ENCODE results near the gene REXO4. TPM values are rescaled to one million over a fixed set of nuclear protein-coding genes. Genes with fewer than 3 reads are reported as not detected.

Gene REXO4
- total and polyA plus RNA-seq, 2 of the 8 experiments (the other 6 are each of a cell fraction or from before 2014, with no cell fraction given) = 19.1 to 38.3 TPM

DNA sequence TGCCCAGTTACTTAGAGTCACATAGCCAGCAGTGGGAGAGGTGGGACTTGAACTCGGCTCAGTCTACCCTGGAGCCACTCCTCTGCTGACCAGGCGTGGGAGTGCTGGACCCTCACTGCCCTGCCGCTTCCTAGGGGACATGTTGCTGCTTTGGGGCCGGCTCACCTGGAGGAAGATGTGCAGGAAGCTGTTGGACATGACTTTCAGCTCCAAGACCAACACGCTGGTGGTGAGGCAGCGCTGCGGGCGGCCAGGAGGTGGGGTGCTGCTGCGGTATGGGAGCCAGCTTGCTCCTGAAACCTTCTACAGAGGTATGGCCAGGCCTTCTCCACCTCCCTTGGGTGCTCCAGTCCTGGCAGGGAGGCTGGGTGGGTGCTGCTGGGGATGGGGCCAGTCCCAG lies 38.6 kb upstream of the REXO4 start:
- Histone ChIP-seq H3K4ac (replicated peaks; ENCODE audit: insufficient read length, low read depth, low read length) (no peak overlapping the region), H3K23ac (ENCODE audit: insufficient read length) (no peak overlapping the region), H2AFZ (ENCODE audit: low read length) (no peak overlapping the region), H4K91ac (replicated peaks; ENCODE audit: insufficient read length, low read length) (peak overlapping the region; percentile 68), H3K36me3 (ENCODE audit: control insufficient read depth in 2 of 4, insufficient read depth in 4 of 4, low read length in 3 of 4) (no peaks in the 10 kb centered on the region), H3K4me1 (replicated peaks in 1 of 4; ENCODE audit: control insufficient read depth in 3 of 4, insufficient read depth in 4 of 4, low read length in 3 of 4) (peaks cover 2 to 13% (median 11%) of the 10 kb centered on the region in 4 experiments), H2BK15ac (ENCODE audit: low read length) (0 out of 2 replicates have a peak overlapping the region, but pooled peaks have one; percentile 61), H4K8ac (ENCODE audit: extremely low read depth, insufficient read depth, low read length) (no peak overlapping the region; the same call in 1 of the 2 replicates), H3K56ac (replicated peaks; ENCODE audit: insufficient read length, low read depth, low read length) (no peak overlapping the region), H3K18ac (ENCODE audit: extremely low read depth, low read length) (no peak overlapping the region), H2BK120ac (replicated peaks; ENCODE audit: low read depth, low read length) (no peak overlapping the region), H3K79me1 (ENCODE audit: low read depth, low read length) (peaks cover 4% of the 10 kb centered on the region; the same call in 1 of the 2 replicates), H3K79me2 (ENCODE audit: control insufficient read depth in 1 of 2, insufficient read depth in 2 of 2, low read length in 2 of 2) (peaks cover 0 to 7% of the 10 kb centered on the region in 2 experiments; a peak in 2 of 4 replicates), H2AK5ac (ENCODE audit: low read depth, low read length) (no peak overlapping the region), H4K20me1 (replicated peaks in 1 of 2; ENCODE audit: control insufficient read depth in 1 of 2, insufficient read depth in 2 of 2, low read length in 2 of 2) (peaks cover 0 to 2% of the 10 kb centered on the region in 2 experiments), H2BK5ac (ENCODE audit: low read depth, low read length) (0 out of 2 replicates have a peak overlapping the region, but pooled peaks have one; percentile 9), H3K14ac (ENCODE audit: insufficient read length) (no peak overlapping the region), H3K4me3 (ENCODE audit: extremely low read depth in 1 of 4, insufficient read depth in 2 of 4, low read depth in 3 of 4, low read length in 4 of 4) (no peak overlapping the region), H3K9ac (replicated peaks in 1 of 4; ENCODE audit: extremely low read depth in 1 of 4, low read depth in 3 of 4, low read length in 3 of 4) (no peak overlapping the region), H3K27ac (ENCODE audit: low read depth, low read length) (no peak overlapping the region), H3K23me2 (ENCODE audit: low read depth, low read length) (peaks cover 7% of the 10 kb centered on the region; the same call in 1 of the 2 replicates), H3K9me3 (ENCODE audit: insufficient read depth in 2 of 2, low read depth in 1 of 2, low read length in 1 of 2) (no peaks in the 10 kb centered on the region), H4K5ac (ENCODE audit: insufficient read length, low read depth, low read length) (no peak overlapping the region), H3K27me3 (replicated peaks in 1 of 4; ENCODE audit: control insufficient read depth in 3 of 4, extremely low read depth in 1 of 4, insufficient read depth in 3 of 4, low read length in 3 of 4) (no peaks in the 10 kb centered on the region; a peak in 2 of 7 replicates), H2BK12ac (ENCODE audit: low read depth, low read length) (peak overlapping the region; percentile 68; the same call in 1 of the 2 replicates), H3K4me2 (ENCODE audit: insufficient read depth in 1 of 2, low read depth in 2 of 2, low read length in 2 of 2) (no peak overlapping the region), H2BK20ac (ENCODE audit: low read length) (no peak overlapping the region)
- 84% methylated on average over 9 of the region's 9 CpGs; no CpG with 5 or more reads in 1 of the 2 experiments for WGBS, 2 experiments (ENCODE audit: extremely low coverage in 1 of 2, insufficient coverage in 1 of 2, insufficient read length in 1 of 2, insufficient replicate concordance in 2 of 2, low coverage in 1 of 2, low lambda C conversion rate in 2 of 2, missing lambda C conversion rate in 1 of 2)
- DNase-seq (ENCODE audit: low read depth in 1 of 2, low spot score in 2 of 2) (no peak), FAIRE-seq (no peak)
- ChIA-PET CTCF (ENCODE audit: partially characterized antibody) (interaction anchor here (0.6 to 6.9 kb wide), 13 partner anchors 9 to 270 kb away, joined by 3 to 64 read pairs (median 4); no protein-coding TSS in a partner anchor), POLR2A (ENCODE audit: partially characterized antibody) (interaction anchor here (0.7 to 1.2 kb wide), 3 partner anchors 12 to 45 kb away, joined by 3 to 4 read pairs (median 3); no protein-coding TSS in a partner anchor)
- TF ChIP-seq, protein P1, sequence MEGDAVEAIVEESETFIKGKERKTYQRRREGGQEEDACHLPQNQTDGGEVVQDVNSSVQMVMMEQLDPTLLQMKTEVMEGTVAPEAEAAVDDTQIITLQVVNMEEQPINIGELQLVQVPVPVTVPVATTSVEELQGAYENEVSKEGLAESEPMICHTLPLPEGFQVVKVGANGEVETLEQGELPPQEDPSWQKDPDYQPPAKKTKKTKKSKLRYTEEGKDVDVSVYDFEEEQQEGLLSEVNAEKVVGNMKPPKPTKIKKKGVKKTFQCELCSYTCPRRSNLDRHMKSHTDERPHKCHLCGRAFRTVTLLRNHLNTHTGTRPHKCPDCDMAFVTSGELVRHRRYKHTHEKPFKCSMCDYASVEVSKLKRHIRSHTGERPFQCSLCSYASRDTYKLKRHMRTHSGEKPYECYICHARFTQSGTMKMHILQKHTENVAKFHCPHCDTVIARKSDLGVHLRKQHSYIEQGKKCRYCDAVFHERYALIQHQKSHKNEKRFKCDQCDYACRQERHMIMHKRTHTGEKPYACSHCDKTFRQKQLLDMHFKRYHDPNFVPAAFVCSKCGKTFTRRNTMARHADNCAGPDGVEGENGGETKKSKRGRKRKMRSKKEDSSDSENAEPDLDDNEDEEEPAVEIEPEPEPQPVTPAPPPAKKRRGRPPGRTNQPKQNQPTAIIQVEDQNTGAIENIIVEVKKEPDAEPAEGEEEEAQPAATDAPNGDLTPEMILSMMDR (IDR thresholded peaks at IDR 0.05; ENCODE audit: control extremely low read depth in 1 of 3, insufficient read depth in 1 of 3, low read depth in 1 of 3, low read length in 3 of 3) = peak in 2 of 3 experiments; percentile 37 to 60; a peak in 3 of 4 replicates
- TF ChIP-seq SUZ12 (IDR thresholded peaks at IDR 0.05; ENCODE audit: low read length) (no peak), RAD21 (IDR thresholded peaks at IDR 0.05 in 1 of 2, conservative IDR thresholded peaks at IDR 0.05 in 1 of 2; ENCODE audit: low read depth in 2 of 2, low read length in 2 of 2) (peak in 1 of 2 experiments; percentile 9; a peak in 1 of 4 replicates), SIN3A (conservative IDR thresholded peaks at IDR 0.05 in 1 of 2, IDR thresholded peaks at IDR 0.05 in 1 of 2; ENCODE audit: low read depth in 1 of 2, low read length in 2 of 2) (no peak)

Data from H1 (cell line).